Measurements from ENCODE around the gene ABCA13. TPM values are rescaled to one million over a fixed set of nuclear protein-coding genes. Genes with fewer than 3 reads are reported as not detected.

The ABCA13 gene
- polyA plus RNA-seq, 1 donor (not counting 4 experiments of a cell fraction or from before 2014, with no cell fraction given): 0.76 TPM

- no peaks in the 10 kb centered on the region for H3K9me3 ChIP-seq (ENCODE audit: control insufficient read depth, low read depth, low read length)
- H3K36me3 ChIP-seq (ENCODE audit: control insufficient read depth in 2 of 2, extremely low read depth in 1 of 2, insufficient read depth in 2 of 2, low read length in 2 of 2): no peaks in the 10 kb centered on the region
- no peaks in the 10 kb centered on the region for H3K27me3 ChIP-seq (ENCODE audit: control insufficient read depth, extremely low read depth, insufficient read depth, low read length)
- H3K9ac ChIP-seq (ENCODE audit: control insufficient read depth, extremely low read depth, insufficient read depth, low read length): no peak overlapping the region
- H2AFZ ChIP-seq (ENCODE audit: control insufficient read depth, low read length): no peak overlapping the region
- dilution Hi-C loops (cut with MboI; ENCODE audit: extremely low pct_ligation_motif_present, low sequenced_read_pairs): no loop called here
- peaks cover 14% of the 10 kb centered on the region for H3K4me1 ChIP-seq (ENCODE audit: control insufficient read depth, extremely low read depth, insufficient read depth, low read length)
- H3K4me2 ChIP-seq (ENCODE audit: control insufficient read depth, extremely low read depth, insufficient read depth, low read depth, low read length): no peak overlapping the region
- no peak for DNase-seq (ENCODE audit: low read depth, low spot score)
- no peaks in the 10 kb centered on the region for H3K79me2 ChIP-seq (ENCODE audit: control insufficient read depth, insufficient read depth, low read length)
- no peaks in the 10 kb centered on the region for H4K20me1 ChIP-seq (ENCODE audit: control insufficient read depth, extremely low read depth, insufficient read depth, low read length)
- H3K27ac ChIP-seq (ENCODE audit: control insufficient read depth, insufficient read depth, low read length): no peak overlapping the region
- H3K4me3 ChIP-seq (ENCODE audit: control insufficient read depth in 2 of 3, extremely low read depth in 1 of 3, insufficient read depth in 2 of 3, low read depth in 1 of 3, low read length in 3 of 3): no peak overlapping the region
- TF ChIP-seq, protein P1, sequence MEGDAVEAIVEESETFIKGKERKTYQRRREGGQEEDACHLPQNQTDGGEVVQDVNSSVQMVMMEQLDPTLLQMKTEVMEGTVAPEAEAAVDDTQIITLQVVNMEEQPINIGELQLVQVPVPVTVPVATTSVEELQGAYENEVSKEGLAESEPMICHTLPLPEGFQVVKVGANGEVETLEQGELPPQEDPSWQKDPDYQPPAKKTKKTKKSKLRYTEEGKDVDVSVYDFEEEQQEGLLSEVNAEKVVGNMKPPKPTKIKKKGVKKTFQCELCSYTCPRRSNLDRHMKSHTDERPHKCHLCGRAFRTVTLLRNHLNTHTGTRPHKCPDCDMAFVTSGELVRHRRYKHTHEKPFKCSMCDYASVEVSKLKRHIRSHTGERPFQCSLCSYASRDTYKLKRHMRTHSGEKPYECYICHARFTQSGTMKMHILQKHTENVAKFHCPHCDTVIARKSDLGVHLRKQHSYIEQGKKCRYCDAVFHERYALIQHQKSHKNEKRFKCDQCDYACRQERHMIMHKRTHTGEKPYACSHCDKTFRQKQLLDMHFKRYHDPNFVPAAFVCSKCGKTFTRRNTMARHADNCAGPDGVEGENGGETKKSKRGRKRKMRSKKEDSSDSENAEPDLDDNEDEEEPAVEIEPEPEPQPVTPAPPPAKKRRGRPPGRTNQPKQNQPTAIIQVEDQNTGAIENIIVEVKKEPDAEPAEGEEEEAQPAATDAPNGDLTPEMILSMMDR (optimal IDR thresholded peaks at IDR 0.05 in 1 of 3, IDR thresholded peaks at IDR 0.05 in 1 of 3, conservative IDR thresholded peaks at IDR 0.05 in 1 of 3; ENCODE audit: extremely low read depth in 1 of 3, insufficient read depth in 2 of 3, low read length in 3 of 3): no peak
- TF ChIP-seq EZH2 (IDR thresholded peaks at IDR 0.05; ENCODE audit: low read length): no peak
- no peak for FAIRE-seq
- H3K9me1 ChIP-seq (ENCODE audit: control insufficient read depth, extremely low read depth, insufficient read depth, low read length): no peaks in the 10 kb centered on the region
Observed at GRCh38 chr7:48638041-48638440, 466.8 kb downstream of the ABCA13 start.

- Histone ChIP-seq H3K79me2 (ENCODE audit: control insufficient read depth, insufficient read depth, low read length) (no peaks in the 10 kb centered on the region), H2AFZ (ENCODE audit: control insufficient read depth, low read length) (no peak overlapping the region), H3K36me3 (ENCODE audit: control insufficient read depth in 2 of 2, extremely low read depth in 1 of 2, insufficient read depth in 2 of 2, low read length in 2 of 2) (no peaks in the 10 kb centered on the region), H3K9ac (ENCODE audit: control insufficient read depth, extremely low read depth, insufficient read depth, low read length) (no peak overlapping the region), H3K4me3 (ENCODE audit: control insufficient read depth in 2 of 3, extremely low read depth in 1 of 3, insufficient read depth in 2 of 3, low read depth in 1 of 3, low read length in 3 of 3) (no peak overlapping the region), H3K9me1 (ENCODE audit: control insufficient read depth, extremely low read depth, insufficient read depth, low read length) (no peaks in the 10 kb centered on the region), H3K27me3 (ENCODE audit: control insufficient read depth, extremely low read depth, insufficient read depth, low read length) (no peaks in the 10 kb centered on the region), H4K20me1 (ENCODE audit: control insufficient read depth, extremely low read depth, insufficient read depth, low read length) (no peaks in the 10 kb centered on the region), H3K27ac (ENCODE audit: control insufficient read depth, insufficient read depth, low read length) (no peak overlapping the region), H3K4me2 (ENCODE audit: control insufficient read depth, extremely low read depth, insufficient read depth, low read depth, low read length) (no peak overlapping the region), H3K9me3 (ENCODE audit: control insufficient read depth, low read depth, low read length) (no peaks in the 10 kb centered on the region), H3K4me1 (ENCODE audit: control insufficient read depth, extremely low read depth, insufficient read depth, low read length) (no peaks in the 10 kb centered on the region)
- dilution Hi-C loops (cut with MboI; ENCODE audit: extremely low pct_ligation_motif_present, low sequenced_read_pairs): no loop called here
- DNase-seq (ENCODE audit: low read depth, low spot score) (no peak), FAIRE-seq (no peak)
- no peak for TF ChIP-seq EZH2 (IDR thresholded peaks at IDR 0.05; ENCODE audit: low read length)
- TF ChIP-seq, protein P1 (optimal IDR thresholded peaks at IDR 0.05 in 1 of 3, IDR thresholded peaks at IDR 0.05 in 1 of 3, conservative IDR thresholded peaks at IDR 0.05 in 1 of 3; ENCODE audit: extremely low read depth in 1 of 3, insufficient read depth in 2 of 3, low read length in 3 of 3): no peak
Observed at GRCh38 chr7:48643431-48644013, 472.3 kb downstream of the ABCA13 start.
